SK-N-SH treated with all-trans-retinoic acid at 6 μM for 48 hours (cell line): Measurements from ENCODE around the gene UCN3.

Experiments
- ATAC-seq: fragments of 200-7000 bp; cut with Tn5 transposase; 3 replicates; pipeline ENCODE4 v1.9.1; 2020; ENCODE audit warnings: mild to moderate bottlenecking, moderate library complexity
- ARNTL ChIP-seq: fragments of 450-650 bp; formaldehyde crosslinking; IDR thresholded peaks from 2 replicates; pipeline ENCODE4 v1.5.0; 2020; ENCODE audit warnings: low read depth, mild to moderate bottlenecking, moderate library complexity, borderline replicate concordance
- BACH2 ChIP-seq: fragments of 250-450 bp; sonication (Bioruptor Pico); IDR thresholded peaks from 2 replicates; pipeline ENCODE4 v1.9.0; 2021; ENCODE audit warnings: mild to moderate bottlenecking, borderline replicate concordance
- CSDC2 ChIP-seq: fragments of 250-450 bp; sonication (Bioruptor Pico); IDR thresholded peaks from 2 replicates; pipeline ENCODE4 v1.5.0; 2020; ENCODE audit warnings: mild to moderate bottlenecking, moderate library complexity
- GLIS3 ChIP-seq: fragments of 250-450 bp; sonication (Bioruptor Pico); IDR thresholded peaks from 2 replicates; pipeline ENCODE4 v1.5.0; 2020; ENCODE audit warnings: mild to moderate bottlenecking, moderate library complexity
- ISL1 ChIP-seq: fragments of 250-450 bp; sonication (Bioruptor Pico); IDR thresholded peaks from 2 replicates; pipeline ENCODE4 v2.1.2; 2022; ENCODE audit warnings: mild to moderate bottlenecking, moderate library complexity
- OSR1 ChIP-seq: fragments of 250-450 bp; sonication (Bioruptor Pico); IDR thresholded peaks from 2 replicates; pipeline ENCODE4 v1.8.0; 2022; ENCODE audit warnings: moderate library complexity, mild to moderate bottlenecking, inconsistent platforms
- PATZ1 ChIP-seq: fragments of 250-450 bp; sonication (Bioruptor Pico); IDR thresholded peaks from 2 replicates; pipeline ENCODE4 v1.8.0; 2020; ENCODE audit warnings: mild to moderate bottlenecking, moderate library complexity, borderline replicate concordance
- POU6F1 ChIP-seq: fragments of 250-450 bp; sonication (Bioruptor Pico); IDR thresholded peaks from 2 replicates; pipeline ENCODE4 v1.8.0; 2021; ENCODE audit warnings: low read depth, mild to moderate bottlenecking, moderate library complexity, borderline replicate concordance
- PPARA ChIP-seq: fragments of 250-450 bp; sonication (Bioruptor Pico); IDR thresholded peaks from 2 replicates; pipeline ENCODE4 v1.5.0; 2020; ENCODE audit warnings: mild to moderate bottlenecking, borderline replicate concordance
- RARB ChIP-seq: fragments of 250-450 bp; sonication (Bioruptor Pico); IDR thresholded peaks from 2 replicates; pipeline ENCODE4 v1.8.0; 2021; ENCODE audit warnings: mild to moderate bottlenecking, moderate library complexity
- SNAI2 ChIP-seq: fragments of 250-450 bp; sonication (Bioruptor Pico); IDR thresholded peaks from 2 replicates; pipeline ENCODE4 v1.5.0; 2020; ENCODE audit warnings: mild to moderate bottlenecking, moderate library complexity
- TCF4 ChIP-seq: fragments of 250-450 bp; sonication (Bioruptor Pico); IDR thresholded peaks from 2 replicates; pipeline ENCODE4 v1.8.0; 2021; ENCODE audit warnings: mild to moderate bottlenecking, moderate library complexity, borderline replicate concordance
- TOX ChIP-seq: fragments of 250-450 bp; sonication (Bioruptor Pico); IDR thresholded peaks from 2 replicates; pipeline ENCODE4 v1.8.0; 2021; ENCODE audit warnings: mild to moderate bottlenecking, moderate library complexity, borderline replicate concordance
- TSHZ2 ChIP-seq: fragments of 250-450 bp; sonication (Bioruptor Pico); IDR thresholded peaks from 2 replicates; pipeline ENCODE4 v1.5.0; 2020; ENCODE audit warnings: mild to moderate bottlenecking, moderate library complexity
- ZC3H10 ChIP-seq: fragments of 250-450 bp; sonication (Bioruptor Pico); IDR thresholded peaks from 2 replicates; pipeline ENCODE4 v1.5.1; 2021; ENCODE audit warnings: mild to moderate bottlenecking, moderate library complexity
- ZFP3 ChIP-seq: fragments of 250-450 bp; sonication (Bioruptor Pico); IDR thresholded peaks from 2 replicates; pipeline ENCODE4 v1.5.0; 2020; ENCODE audit warnings: mild to moderate bottlenecking, moderate library complexity
- ZFP30 ChIP-seq: fragments of 450-650 bp; formaldehyde crosslinking; IDR thresholded peaks from 2 replicates; pipeline ENCODE4 v1.5.0; 2022; ENCODE audit warnings: mild to moderate bottlenecking, moderate library complexity
- ZNF565 ChIP-seq: fragments of 450-650 bp; formaldehyde crosslinking; conservative IDR thresholded peaks from 2 replicates; pipeline ENCODE4 v1.5.0; 2020; ENCODE audit warnings: low read depth, mild to moderate bottlenecking, moderate library complexity
- ZNF8 ChIP-seq: fragments of 450-650 bp; formaldehyde crosslinking; IDR thresholded peaks from 2 replicates; pipeline ENCODE4 v1.5.0; 2020; ENCODE audit warnings: mild to moderate bottlenecking, moderate library complexity
- TF ChIP-seq, protein P1 (sequence below): fragments of 250-450 bp; sonication (Bioruptor Pico); IDR thresholded peaks from 2 replicates; pipeline ENCODE4 v1.5.1; 2020; ENCODE audit warnings: low read depth, mild to moderate bottlenecking, moderate library complexity
- TF ChIP-seq, protein P2 (sequence below): fragments of 250-450 bp; sonication (Bioruptor Pico); IDR thresholded peaks from 2 replicates; pipeline ENCODE4 v1.5.1; 2021; ENCODE audit warnings: mild to moderate bottlenecking, moderate library complexity

UCN3 gene

GRCh38 chr10:5381187-5381586 lies 16.4 kb downstream of the UCN3 start (continued):
- TF ChIP-seq TSHZ2 (CRISPR knock-in tag) (no peak), TOX (CRISPR knock-in tag) (no peak), ISL1 (CRISPR knock-in tag) (no peak), ZNF8 (no peak)

GRCh38 chr10:5385224-5385623 lies 20.5 kb downstream of the UCN3 start:
- TF ChIP-seq ARNTL (CRISPR knock-in tag) (no peak), ZNF8 (no peak), CSDC2 (CRISPR knock-in tag) (no peak), PATZ1 (CRISPR knock-in tag) (no peak), ZNF565 (CRISPR knock-in tag) (no peak), PPARA (CRISPR knock-in tag) (no peak), RARB (CRISPR knock-in tag) (no peak), POU6F1 (no peak), BACH2 (CRISPR knock-in tag) (no peak), ZFP30 (CRISPR knock-in tag) (no peak), TOX (CRISPR knock-in tag) (no peak), TSHZ2 (CRISPR knock-in tag) (no peak), ZC3H10 (CRISPR knock-in tag) (no peak), ISL1 (CRISPR knock-in tag) (no peak)
- TF ChIP-seq, protein P1, sequence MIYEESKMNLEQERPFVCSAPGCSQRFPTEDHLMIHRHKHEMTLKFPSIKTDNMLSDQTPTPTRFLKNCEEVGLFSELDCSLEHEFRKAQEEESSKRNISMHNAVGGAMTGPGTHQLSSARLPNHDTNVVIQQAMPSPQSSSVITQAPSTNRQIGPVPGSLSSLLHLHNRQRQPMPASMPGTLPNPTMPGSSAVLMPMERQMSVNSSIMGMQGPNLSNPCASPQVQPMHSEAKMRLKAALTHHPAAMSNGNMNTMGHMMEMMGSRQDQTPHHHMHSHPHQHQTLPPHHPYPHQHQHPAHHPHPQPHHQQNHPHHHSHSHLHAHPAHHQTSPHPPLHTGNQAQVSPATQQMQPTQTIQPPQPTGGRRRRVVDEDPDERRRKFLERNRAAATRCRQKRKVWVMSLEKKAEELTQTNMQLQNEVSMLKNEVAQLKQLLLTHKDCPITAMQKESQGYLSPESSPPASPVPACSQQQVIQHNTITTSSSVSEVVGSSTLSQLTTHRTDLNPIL, result no peak
- TF ChIP-seq, protein P2, sequence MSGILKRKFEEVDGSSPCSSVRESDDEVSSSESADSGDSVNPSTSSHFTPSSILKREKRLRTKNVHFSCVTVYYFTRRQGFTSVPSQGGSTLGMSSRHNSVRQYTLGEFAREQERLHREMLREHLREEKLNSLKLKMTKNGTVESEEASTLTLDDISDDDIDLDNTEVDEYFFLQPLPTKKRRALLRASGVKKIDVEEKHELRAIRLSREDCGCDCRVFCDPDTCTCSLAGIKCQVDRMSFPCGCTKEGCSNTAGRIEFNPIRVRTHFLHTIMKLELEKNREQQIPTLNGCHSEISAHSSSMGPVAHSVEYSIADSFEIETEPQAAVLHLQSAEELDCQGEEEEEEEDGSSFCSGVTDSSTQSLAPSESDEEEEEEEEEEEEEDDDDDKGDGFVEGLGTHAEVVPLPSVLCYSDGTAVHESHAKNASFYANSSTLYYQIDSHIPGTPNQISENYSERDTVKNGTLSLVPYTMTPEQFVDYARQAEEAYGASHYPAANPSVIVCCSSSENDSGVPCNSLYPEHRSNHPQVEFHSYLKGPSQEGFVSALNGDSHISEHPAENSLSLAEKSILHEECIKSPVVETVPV, result no peak
- no peak for ATAC-seq

- no peak for ATAC-seq
- TF ChIP-seq, protein P2, result no peak
- TF ChIP-seq TCF4 (no peak), ISL1 (CRISPR knock-in tag) (no peak), OSR1 (CRISPR knock-in tag) (no peak), GLIS3 (CRISPR knock-in tag) (no peak), BACH2 (CRISPR knock-in tag) (no peak), TOX (CRISPR knock-in tag) (no peak), SNAI2 (CRISPR knock-in tag) (no peak), ZFP3 (no peak), ZNF8 (no peak), TSHZ2 (CRISPR knock-in tag) (no peak)
These were observed 22.4 kb downstream of the UCN3 start for GRCh38 chr10:5387169-5387568.
